ENCODE results near the gene ITGA11.

GRCh38 chr15:68347392-68347791 lies 84.6 kb downstream of the ITGA11 start:
- TF ChIP-seq POLR2A (IDR thresholded peaks at IDR 0.05) (no peak), CTCF (IDR thresholded peaks at IDR 0.05) (no peak)
